ENCODE measurements around the gene MBLAC1. TPM values are rescaled to one million over a fixed set of nuclear protein-coding genes. Genes with fewer than 3 reads are reported as not detected.

Gene MBLAC1
- total and polyA plus RNA-seq, 9 of the 15 experiments (the other 6 are each of a cell fraction or from before 2014, with no cell fraction given) = 0.03 to 3.1 (median 0.52) TPM

- TF ChIP-seq, protein P1, sequence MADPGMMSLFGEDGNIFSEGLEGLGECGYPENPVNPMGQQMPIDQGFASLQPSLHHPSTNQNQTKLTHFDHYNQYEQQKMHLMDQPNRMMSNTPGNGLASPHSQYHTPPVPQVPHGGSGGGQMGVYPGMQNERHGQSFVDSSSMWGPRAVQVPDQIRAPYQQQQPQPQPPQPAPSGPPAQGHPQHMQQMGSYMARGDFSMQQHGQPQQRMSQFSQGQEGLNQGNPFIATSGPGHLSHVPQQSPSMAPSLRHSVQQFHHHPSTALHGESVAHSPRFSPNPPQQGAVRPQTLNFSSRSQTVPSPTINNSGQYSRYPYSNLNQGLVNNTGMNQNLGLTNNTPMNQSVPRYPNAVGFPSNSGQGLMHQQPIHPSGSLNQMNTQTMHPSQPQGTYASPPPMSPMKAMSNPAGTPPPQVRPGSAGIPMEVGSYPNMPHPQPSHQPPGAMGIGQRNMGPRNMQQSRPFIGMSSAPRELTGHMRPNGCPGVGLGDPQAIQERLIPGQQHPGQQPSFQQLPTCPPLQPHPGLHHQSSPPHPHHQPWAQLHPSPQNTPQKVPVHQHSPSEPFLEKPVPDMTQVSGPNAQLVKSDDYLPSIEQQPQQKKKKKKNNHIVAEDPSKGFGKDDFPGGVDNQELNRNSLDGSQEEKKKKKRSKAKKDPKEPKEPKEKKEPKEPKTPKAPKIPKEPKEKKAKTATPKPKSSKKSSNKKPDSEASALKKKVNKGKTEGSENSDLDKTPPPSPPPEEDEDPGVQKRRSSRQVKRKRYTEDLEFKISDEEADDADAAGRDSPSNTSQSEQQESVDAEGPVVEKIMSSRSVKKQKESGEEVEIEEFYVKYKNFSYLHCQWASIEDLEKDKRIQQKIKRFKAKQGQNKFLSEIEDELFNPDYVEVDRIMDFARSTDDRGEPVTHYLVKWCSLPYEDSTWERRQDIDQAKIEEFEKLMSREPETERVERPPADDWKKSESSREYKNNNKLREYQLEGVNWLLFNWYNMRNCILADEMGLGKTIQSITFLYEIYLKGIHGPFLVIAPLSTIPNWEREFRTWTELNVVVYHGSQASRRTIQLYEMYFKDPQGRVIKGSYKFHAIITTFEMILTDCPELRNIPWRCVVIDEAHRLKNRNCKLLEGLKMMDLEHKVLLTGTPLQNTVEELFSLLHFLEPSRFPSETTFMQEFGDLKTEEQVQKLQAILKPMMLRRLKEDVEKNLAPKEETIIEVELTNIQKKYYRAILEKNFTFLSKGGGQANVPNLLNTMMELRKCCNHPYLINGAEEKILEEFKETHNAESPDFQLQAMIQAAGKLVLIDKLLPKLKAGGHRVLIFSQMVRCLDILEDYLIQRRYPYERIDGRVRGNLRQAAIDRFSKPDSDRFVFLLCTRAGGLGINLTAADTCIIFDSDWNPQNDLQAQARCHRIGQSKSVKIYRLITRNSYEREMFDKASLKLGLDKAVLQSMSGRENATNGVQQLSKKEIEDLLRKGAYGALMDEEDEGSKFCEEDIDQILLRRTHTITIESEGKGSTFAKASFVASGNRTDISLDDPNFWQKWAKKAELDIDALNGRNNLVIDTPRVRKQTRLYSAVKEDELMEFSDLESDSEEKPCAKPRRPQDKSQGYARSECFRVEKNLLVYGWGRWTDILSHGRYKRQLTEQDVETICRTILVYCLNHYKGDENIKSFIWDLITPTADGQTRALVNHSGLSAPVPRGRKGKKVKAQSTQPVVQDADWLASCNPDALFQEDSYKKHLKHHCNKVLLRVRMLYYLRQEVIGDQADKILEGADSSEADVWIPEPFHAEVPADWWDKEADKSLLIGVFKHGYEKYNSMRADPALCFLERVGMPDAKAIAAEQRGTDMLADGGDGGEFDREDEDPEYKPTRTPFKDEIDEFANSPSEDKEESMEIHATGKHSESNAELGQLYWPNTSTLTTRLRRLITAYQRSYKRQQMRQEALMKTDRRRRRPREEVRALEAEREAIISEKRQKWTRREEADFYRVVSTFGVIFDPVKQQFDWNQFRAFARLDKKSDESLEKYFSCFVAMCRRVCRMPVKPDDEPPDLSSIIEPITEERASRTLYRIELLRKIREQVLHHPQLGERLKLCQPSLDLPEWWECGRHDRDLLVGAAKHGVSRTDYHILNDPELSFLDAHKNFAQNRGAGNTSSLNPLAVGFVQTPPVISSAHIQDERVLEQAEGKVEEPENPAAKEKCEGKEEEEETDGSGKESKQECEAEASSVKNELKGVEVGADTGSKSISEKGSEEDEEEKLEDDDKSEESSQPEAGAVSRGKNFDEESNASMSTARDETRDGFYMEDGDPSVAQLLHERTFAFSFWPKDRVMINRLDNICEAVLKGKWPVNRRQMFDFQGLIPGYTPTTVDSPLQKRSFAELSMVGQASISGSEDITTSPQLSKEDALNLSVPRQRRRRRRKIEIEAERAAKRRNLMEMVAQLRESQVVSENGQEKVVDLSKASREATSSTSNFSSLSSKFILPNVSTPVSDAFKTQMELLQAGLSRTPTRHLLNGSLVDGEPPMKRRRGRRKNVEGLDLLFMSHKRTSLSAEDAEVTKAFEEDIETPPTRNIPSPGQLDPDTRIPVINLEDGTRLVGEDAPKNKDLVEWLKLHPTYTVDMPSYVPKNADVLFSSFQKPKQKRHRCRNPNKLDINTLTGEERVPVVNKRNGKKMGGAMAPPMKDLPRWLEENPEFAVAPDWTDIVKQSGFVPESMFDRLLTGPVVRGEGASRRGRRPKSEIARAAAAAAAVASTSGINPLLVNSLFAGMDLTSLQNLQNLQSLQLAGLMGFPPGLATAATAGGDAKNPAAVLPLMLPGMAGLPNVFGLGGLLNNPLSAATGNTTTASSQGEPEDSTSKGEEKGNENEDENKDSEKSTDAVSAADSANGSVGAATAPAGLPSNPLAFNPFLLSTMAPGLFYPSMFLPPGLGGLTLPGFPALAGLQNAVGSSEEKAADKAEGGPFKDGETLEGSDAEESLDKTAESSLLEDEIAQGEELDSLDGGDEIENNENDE (IDR thresholded peaks at IDR 0.05; ENCODE audit: low read depth, low read length) = no peak
- TF ChIP-seq UBTF (IDR thresholded peaks at IDR 0.05; ENCODE audit: borderline replicate concordance in 1 of 2, low read depth in 2 of 2, low read length in 2 of 2) (no peak), GABPA (tag; conservative IDR thresholded peaks at IDR 0.05; ENCODE audit: low read depth) (peak; percentile 98), ZFPM2 (CRISPR knock-in tag; IDR thresholded peaks at IDR 0.05) (no peak), MCM7 (IDR thresholded peaks at IDR 0.05) (no peak), PHF8 (IDR thresholded peaks at IDR 0.05; ENCODE audit: borderline replicate concordance, low read length) (peak; percentile 17; the same call in 1 of the 2 replicates), POLR3G (IDR thresholded peaks at IDR 0.05; ENCODE audit: extremely low read depth, insufficient read length, insufficient replicate concordance) (no peak), TOE1 (IDR thresholded peaks at IDR 0.05; ENCODE audit: borderline replicate concordance) (peak; percentile 30; the same call in 1 of the 2 replicates), TOE1 (CRISPR knock-in tag; IDR thresholded peaks at IDR 0.05; ENCODE audit: borderline replicate concordance, low read depth) (0 out of 2 replicates have a peak, but pooled peaks have one; percentile 27), TRIM25 (IDR thresholded peaks at IDR 0.05; ENCODE audit: borderline replicate concordance) (no peak)
Observed at GRCh38 chr7:100100420-100101015, 26.2 kb upstream of the MBLAC1 start (continued).
